Activated CD4-positive, alpha-beta T cell treated with anti-CD3 and anti-CD28 coated beads for 36 hours (primary cell): ENCODE results near the gene MLEC. TPM values are rescaled to one million over a fixed set of nuclear protein-coding genes. Genes with fewer than 3 reads are reported as not detected.
"Not testable (repeated sequence)": the region's sequence is repeated elsewhere in the genome, so short reads cannot be mapped to it uniquely, and the experiment has no call there.

Experiments used
- ATAC-seq: fragments of 200-7000 bp; cut with Tn5 transposase; one replicate; pipeline ENCODE4 v1.10.0; 2021; ENCODE audit warnings: mild to moderate bottlenecking, moderate library complexity
- CTCF ChIA-PET: fragments of 350-600 bp; sonication (Branson Sonifier 250); formaldehyde crosslinking; loops from one replicate; lab custom pipeline; 2021; ENCODE audit warnings: antibody characterized with exemption; lab: Charles Lee
- POLR2A ChIA-PET: fragments of 350-600 bp; sonication (Branson Sonifier 250); formaldehyde crosslinking; loops from one replicate; lab custom pipeline; 2021; ENCODE audit warnings: antibody characterized with exemption, inconsistent platforms; lab: Charles Lee
- DNase-seq: peaks from one replicate; pipeline ENCODE4 v3.0.0-alpha.2; 2020
- H3K27ac Mint-ChIP-seq: one replicate; pipeline ENCODE4 v1.8.0; 2021; ENCODE audit warnings: mixed read lengths
- H3K27me3 Mint-ChIP-seq: one replicate; pipeline ENCODE4 v1.8.0; 2021; ENCODE audit warnings: mixed read lengths
- H3K36me3 Mint-ChIP-seq: one replicate; pipeline ENCODE4 v1.8.0; 2021; ENCODE audit warnings: low read depth, mixed read lengths
- H3K4me1 Mint-ChIP-seq: one replicate; pipeline ENCODE4 v1.8.0; 2021; ENCODE audit warnings: mixed read lengths
- H3K4me3 Mint-ChIP-seq: one replicate; pipeline ENCODE4 v1.8.0; 2021; ENCODE audit warnings: mild to moderate bottlenecking, moderate library complexity, mixed read lengths
- H3K9me3 Mint-ChIP-seq: one replicate; pipeline ENCODE4 v1.8.0; 2021; ENCODE audit warnings: low read depth, mixed read lengths
- intact Hi-C, 2 experiments: fragments of 100-400 bp; cut with DNase I in 1 of 2; cut with micrococcal nuclease in 1 of 2; formaldehyde crosslinking; loops; one replicate each; pipeline versions ENCODE4 v1.14.2 to v1.15.1; 2022 to 2024; cut with DNase I, micrococcal nuclease
- total RNA-seq, 2 experiments: library from RNA; stranded (reverse); gene quantifications; one replicate each; pipeline ENCODE4 v1.2.3, GENCODE V29; 2021

MLEC gene
- total RNA-seq, 2 experiments from 2014 or later = 70.6 to 89.5 TPM

DNA sequence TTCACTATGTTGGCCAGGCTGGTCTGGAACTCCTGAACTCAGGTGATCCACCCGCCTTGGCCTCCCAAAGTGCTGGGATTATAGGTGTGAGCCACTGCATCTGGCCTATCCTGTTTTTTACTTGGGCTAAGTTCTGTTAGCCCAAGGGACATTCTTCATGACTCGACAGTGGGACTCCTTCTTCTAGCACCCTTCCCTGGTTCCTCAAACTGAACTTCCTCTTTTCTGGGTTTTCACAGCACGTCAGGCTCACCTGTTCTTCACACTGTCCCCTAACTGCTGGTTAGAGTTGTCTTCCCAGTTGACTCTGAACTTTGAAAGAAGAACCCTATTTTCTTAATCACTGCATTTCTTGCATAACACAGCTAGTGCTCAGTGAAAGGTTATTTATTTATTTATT, 24.1 kb upstream of the MLEC start:
- no peaks in the 10 kb centered on the region for H3K36me3 Mint-ChIP-seq
- POLR2A ChIA-PET = no interaction called here
- H3K27me3 Mint-ChIP-seq = no peaks in the 10 kb centered on the region
- no peak overlapping the region for H3K4me3 Mint-ChIP-seq
- H3K4me1 Mint-ChIP-seq = no peaks in the 10 kb centered on the region
- intact Hi-C loops = no loop called here
- ATAC-seq (no peak), DNase-seq (no peak)
- H3K9me3 Mint-ChIP-seq = no peaks in the 10 kb centered on the region
- H3K27ac Mint-ChIP-seq = no peak overlapping the region
- CTCF ChIA-PET = interaction anchor here (1.2 to 1.4 kb wide), 2 partner anchors 14 to 22 kb away, joined by 3 read pairs; partner anchors contain the start of gene CABP1

DNA sequence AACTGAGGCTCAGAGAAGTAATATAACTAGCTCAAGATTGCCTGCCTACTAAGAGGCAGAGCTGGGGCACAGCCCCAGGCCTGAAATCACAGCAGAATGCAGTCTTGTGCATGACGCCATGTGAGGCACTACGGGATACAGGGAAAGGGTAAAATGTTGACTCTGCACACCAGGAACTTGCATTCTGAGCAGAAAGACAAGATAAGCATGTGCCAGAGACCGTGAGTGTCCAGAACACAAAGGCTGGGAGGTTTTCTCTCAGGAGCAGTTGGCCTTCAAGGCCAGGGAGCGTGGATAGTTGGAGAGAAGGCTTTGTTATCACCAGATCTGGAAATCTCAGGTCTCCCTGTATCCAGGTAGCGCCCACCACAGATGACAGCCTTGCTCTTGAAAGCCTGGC, 23.2 kb upstream of the MLEC start:
- DNase-seq = no peak
- Mint-ChIP-seq H3K4me1 (no peaks in the 10 kb centered on the region), H3K4me3 (no peak overlapping the region), H3K36me3 (no peaks in the 10 kb centered on the region), H3K9me3 (no peaks in the 10 kb centered on the region), H3K27ac (no peak overlapping the region), H3K27me3 (no peaks in the 10 kb centered on the region)
- POLR2A ChIA-PET = no interaction called here
- intact Hi-C loops = no loop called here
- CTCF ChIA-PET = interaction anchor here (0.7 kb wide), 1 partner anchor 15 kb away, joined by 3 read pairs; no protein-coding TSS in a partner anchor
- ATAC-seq = no peak

DNA sequence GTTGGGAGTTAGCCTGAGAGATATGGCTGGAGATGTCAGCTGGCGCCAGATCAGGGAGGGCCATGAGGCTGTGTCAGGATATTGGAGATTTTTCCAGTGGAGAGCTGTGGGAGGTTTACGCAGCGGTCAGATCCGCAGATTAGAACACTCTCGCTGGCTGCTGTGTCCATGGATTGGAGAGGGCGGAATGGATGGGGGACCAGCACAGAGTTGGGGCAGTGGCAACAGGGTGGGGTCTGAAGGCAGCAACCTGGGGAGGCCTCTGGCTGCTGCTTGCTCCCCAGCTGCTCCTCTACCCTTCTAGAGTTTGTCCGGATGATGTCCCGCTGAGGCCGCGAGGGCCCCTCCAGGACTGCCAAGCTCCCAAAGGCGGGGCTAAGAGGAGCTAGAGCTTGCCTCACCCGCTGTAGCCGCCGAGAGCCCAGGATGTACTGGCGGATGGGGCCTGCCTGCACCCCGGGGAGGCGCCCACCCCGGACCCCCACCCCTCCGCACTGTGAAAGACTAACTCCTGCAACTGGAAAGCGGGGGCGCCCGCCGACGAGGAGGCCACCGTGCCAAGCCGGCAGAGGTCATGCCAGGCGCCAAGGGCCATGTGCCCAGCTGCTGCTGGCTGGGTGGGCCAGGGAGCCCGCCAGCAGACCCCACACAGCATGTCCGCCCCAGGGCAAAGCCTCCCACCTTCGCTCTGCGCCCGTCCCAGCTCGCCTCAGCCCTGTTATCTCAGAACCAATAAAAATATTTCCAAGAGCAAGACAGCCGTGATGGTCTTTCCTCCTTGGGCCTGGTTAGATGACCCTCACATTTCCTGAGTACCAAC, 20.2 kb upstream of the MLEC start:
- H3K27me3 Mint-ChIP-seq = no peaks in the 10 kb centered on the region
- no peaks in the 10 kb centered on the region for H3K4me1 Mint-ChIP-seq
- ATAC-seq (no peak), DNase-seq (no peak)
- H3K36me3 Mint-ChIP-seq = no peaks in the 10 kb centered on the region
- POLR2A ChIA-PET = interaction anchor here (0.6 kb wide), 1 partner anchor 514 kb away, joined by 7 read pairs; no protein-coding TSS in a partner anchor
- no peak overlapping the region for H3K4me3 Mint-ChIP-seq
- H3K9me3 Mint-ChIP-seq = no peaks in the 10 kb centered on the region
- CTCF ChIA-PET = interaction anchor here (0.5 to 1.0 kb wide), 3 partner anchors 17 to 320 kb away, joined by 3 to 5 read pairs (median 3); no protein-coding TSS in a partner anchor
- peak overlapping the region; percentile 51 for H3K27ac Mint-ChIP-seq
- intact Hi-C loops = no loop called here

DNA sequence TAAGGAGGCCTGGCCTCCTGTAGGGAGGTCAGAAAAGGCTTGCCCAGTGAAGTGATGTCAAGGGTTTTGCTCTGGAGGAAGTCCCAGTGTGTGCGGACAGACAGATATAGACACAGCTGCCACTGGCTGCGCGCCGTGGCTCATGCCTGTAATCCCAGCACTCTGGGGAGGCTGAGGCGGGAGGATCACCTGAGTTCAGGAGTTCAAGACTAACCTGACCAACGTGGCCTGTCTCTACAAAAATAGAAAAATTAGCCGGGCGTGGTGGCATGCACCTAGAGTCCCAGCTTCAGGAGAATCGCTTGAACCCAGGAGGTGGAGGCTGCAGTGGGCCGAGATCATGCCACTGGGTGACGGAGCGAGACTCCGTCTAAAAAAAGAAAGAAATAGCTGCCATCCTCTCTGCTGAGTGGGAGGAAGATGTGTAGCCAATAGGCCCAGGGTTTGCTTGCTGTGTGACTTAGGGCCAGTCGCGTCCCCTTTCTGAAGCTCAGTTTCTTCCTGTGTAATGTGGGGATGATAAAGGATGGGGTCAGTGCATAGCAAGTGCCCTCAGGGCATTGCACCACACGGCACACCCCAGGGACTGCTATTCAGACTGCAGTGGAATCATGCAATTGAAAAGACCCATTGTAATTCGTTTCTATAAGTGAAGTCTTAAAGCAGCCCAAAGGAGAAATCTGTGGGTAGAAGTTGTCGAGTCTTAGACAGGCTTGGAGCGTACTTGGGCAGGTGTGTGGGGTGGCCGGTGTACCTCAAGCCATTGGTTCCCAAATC, 18.7 kb upstream of the MLEC start:
- CTCF ChIA-PET = interaction anchor here (0.8 to 1.1 kb wide), 2 partner anchors 19 to 79 kb away, joined by 3 to 5 read pairs; no protein-coding TSS in a partner anchor
- DNase-seq = no peak
- ATAC-seq = no peak
- H3K36me3 Mint-ChIP-seq = no peaks in the 10 kb centered on the region
- no peaks in the 10 kb centered on the region for H3K27me3 Mint-ChIP-seq
- H3K4me3 Mint-ChIP-seq = no peak overlapping the region
- intact Hi-C loops = no loop called here
- H3K27ac Mint-ChIP-seq = no peak overlapping the region
- H3K4me1 Mint-ChIP-seq = no peaks in the 10 kb centered on the region
- no peaks in the 10 kb centered on the region for H3K9me3 Mint-ChIP-seq
- POLR2A ChIA-PET = no interaction called here

DNA sequence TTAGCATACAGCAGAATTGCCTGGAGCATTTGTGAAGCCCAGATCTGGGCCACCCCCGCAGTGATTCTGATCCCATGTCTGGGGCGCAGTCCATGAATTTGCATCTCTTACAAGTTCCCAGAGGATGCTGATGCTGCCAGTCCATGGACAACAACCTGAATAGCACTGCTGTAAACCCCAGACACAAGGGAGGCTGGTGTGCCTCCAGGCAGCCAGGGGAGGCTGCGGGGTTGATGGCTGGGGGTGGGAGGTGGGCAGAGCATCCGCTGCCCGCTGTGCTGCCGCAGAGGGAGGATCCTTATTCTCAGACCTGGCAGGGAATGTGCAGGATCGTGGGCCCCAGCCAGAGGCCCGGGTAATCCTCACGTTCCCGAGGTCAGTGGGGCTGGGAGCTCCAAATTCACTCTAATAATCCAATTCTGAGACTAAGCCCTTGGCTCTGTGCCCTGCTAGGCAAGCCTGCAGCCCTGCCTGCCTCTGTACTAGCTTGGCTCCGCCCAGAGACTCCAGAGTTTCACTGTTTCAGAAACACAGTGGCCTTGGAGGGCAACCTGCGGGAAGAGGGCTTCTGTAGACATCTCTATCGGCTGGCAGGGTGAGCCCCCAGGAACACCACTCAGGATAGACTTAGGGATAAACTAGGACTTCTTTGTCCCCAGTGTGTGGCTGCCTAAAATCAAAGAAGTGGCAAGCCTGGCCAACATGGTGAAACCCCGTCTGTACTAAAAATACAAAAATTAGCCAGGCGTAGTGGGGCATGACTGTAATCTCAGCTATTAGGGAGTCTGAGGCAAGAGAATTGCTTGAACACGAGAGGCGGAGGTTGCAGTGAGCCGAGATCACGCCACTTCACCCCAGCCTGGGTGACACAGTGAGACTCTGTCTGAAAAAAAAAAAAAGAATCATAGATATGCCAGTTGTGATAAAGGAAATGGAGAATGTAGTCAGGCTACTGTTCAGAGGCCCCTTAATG, 17.8 kb upstream of the MLEC start:
- Mint-ChIP-seq H3K4me3 (no peak overlapping the region), H3K4me1 (no peaks in the 10 kb centered on the region)

DNA sequence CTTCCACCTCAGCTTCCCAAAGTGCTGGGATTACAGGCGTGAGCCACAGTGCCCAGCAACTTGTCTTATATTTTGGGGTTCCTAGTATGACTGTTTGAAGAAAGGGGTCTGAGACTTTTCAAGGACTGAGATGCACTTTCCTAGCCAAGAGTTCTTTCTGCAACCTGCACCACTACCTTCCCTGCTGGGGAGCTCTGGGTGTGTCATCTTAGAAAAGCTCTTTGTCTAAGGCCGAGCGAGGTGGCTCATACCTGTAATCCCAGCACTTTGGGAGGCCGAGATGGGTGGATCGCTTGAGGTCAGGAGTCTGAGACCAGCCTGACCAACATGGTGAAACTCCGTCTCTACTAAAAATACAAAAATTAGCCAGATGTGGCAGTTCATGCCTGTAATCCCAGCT, 16.7 kb upstream of the MLEC start:
- ATAC-seq, H3K4me1 Mint-ChIP-seq, H3K9me3 Mint-ChIP-seq, DNase-seq, intact Hi-C loops, H3K27ac Mint-ChIP-seq, H3K27me3 Mint-ChIP-seq, H3K4me3 Mint-ChIP-seq, H3K36me3 Mint-ChIP-seq: not testable (repeated sequence)
- ChIA-PET CTCF (interaction anchor here (1.1 kb wide), 1 partner anchor 9 kb away, joined by 3 read pairs; no protein-coding TSS in a partner anchor), POLR2A (interaction anchor here (0.6 kb wide), 1 partner anchor 18 kb away, joined by 3 read pairs; no protein-coding TSS in a partner anchor)

More for the DNA sequence above, 17.8 kb upstream of the MLEC start:
- intact Hi-C loops = no loop called here
- no peaks in the 10 kb centered on the region for H3K9me3 Mint-ChIP-seq
- no peak for ATAC-seq
- ChIA-PET POLR2A (no interaction called here), CTCF (interaction anchor here (1.1 kb wide), 2 partner anchors 10 to 20 kb away, joined by 3 to 5 read pairs; no protein-coding TSS in a partner anchor)
- H3K27me3 Mint-ChIP-seq = peaks cover under 1% of the 10 kb centered on the region
- H3K36me3 Mint-ChIP-seq = no peaks in the 10 kb centered on the region
- no peak overlapping the region for H3K27ac Mint-ChIP-seq
- DNase-seq = no peak

DNA sequence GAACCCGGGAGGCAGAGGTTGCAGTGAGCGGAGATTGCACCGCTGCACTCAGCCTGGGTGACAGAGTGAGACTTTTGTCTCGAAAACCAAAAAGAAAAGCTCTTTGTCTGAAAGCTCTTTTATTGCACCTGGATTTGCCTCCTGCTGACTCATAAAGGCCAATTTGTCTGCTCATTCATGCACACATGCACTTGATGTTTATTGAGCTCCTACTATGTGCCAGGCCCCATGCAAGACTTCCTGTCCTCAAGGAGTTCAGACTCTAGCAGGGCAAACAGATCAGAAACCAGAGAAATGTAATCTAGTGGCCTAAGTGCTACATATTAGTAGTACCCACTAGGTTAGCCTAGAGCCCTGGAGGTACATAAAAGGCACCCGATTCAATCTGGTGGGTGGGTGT, 16.3 kb upstream of the MLEC start:
- ChIA-PET POLR2A (interaction anchor here (0.6 kb wide), 1 partner anchor 18 kb away, joined by 3 read pairs; no protein-coding TSS in a partner anchor), CTCF (interaction anchor here (1.1 kb wide), 1 partner anchor 8 kb away, joined by 3 read pairs; no protein-coding TSS in a partner anchor)
- Mint-ChIP-seq H3K4me3 (no peak overlapping the region), H3K27me3 (peaks cover 3% of the 10 kb centered on the region), H3K4me1 (no peaks in the 10 kb centered on the region), H3K36me3 (no peaks in the 10 kb centered on the region), H3K9me3 (no peaks in the 10 kb centered on the region), H3K27ac (no peak overlapping the region)
- intact Hi-C loops = no loop called here
- DNase-seq = no peak
- no peak for ATAC-seq

DNA sequence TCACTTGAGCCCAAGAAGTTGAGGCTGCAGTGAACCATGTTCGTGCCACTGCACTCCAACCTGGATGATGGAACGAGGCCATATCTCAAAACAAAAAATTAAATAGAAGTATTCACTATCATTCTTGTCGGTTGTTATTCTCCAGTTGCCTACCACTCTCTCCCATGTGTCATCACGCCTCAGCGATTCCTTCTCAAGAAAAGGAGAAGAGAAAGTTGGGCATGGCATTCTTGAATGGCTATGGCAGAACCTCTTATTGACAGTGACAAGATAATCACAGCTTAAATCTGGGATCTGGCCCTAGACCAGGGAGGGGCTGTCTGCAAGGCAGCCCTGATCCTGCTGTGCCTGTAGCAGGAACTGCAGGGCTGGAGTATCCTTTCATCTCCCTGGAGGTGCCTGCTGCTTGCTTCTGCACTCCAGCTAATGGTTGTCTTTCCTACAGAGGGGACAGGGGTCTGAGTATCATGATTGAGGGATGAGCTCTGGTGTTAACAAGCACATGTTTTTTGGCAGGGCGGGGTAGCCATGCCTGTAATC, 12.8 kb upstream of the MLEC start:
- ChIA-PET POLR2A (no interaction called here), CTCF (interaction anchor here (1.3 to 1.9 kb wide), 3 partner anchors 10 to 28 kb away, joined by 3 to 9 read pairs (median 3); no protein-coding TSS in a partner anchor)
- Mint-ChIP-seq H3K27ac (no peak overlapping the region), H3K9me3 (no peaks in the 10 kb centered on the region), H3K4me1 (peaks cover 12% of the 10 kb centered on the region), H3K27me3 (peaks cover 3% of the 10 kb centered on the region), H3K4me3 (no peak overlapping the region), H3K36me3 (no peaks in the 10 kb centered on the region)
- ATAC-seq = no peak
- intact Hi-C loops = no loop called here
- no peak for DNase-seq

DNA sequence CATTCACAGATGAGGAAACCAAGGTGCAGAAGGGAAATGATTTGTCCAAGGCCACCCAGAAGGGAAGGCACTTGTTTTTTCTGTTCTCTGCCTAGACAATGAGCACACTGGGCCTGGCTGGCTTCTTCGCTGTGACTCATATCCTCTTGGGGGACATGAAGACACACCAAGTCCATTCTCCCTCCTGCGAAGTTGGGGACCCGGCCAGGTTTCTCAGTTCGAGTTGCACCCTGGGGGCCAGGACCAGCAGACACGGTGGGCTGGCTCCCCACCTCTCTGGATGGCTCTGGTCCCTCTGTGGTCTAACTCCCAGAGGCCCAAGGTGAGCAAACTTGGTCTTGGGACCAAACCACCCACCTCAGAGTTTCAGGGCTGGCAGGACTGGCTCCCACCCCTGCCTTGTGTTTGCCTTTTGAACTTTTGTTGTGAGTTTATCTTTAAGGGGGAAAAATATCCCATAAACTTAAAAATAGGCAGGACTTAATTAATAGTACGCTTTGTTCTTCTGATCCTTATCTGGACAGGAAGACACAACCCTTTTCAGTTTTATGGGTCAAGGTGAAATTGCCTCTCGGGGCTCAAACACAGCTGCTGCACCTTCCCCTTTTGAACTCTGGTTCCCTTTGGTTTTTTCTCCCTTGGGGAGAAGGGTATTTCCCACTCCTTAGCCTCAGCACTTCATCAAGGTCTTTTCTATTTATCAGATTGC, 9.0 kb upstream of the MLEC start:
- ChIA-PET POLR2A (interaction anchor here (1.1 kb wide), 1 partner anchor 20 kb away, joined by 3 read pairs; no protein-coding TSS in a partner anchor), CTCF (interaction anchor here (3.1 kb wide), 1 partner anchor 29 kb away, joined by 18 read pairs; no protein-coding TSS in a partner anchor)
- peak overlapping the region; percentile 70 for H3K27ac Mint-ChIP-seq
- H3K4me1 Mint-ChIP-seq = peaks cover 12% of the 10 kb centered on the region
- peak; percentile 47 for DNase-seq
- no peaks in the 10 kb centered on the region for H3K9me3 Mint-ChIP-seq
- no peak overlapping the region for H3K4me3 Mint-ChIP-seq
- peaks cover 3% of the 10 kb centered on the region for H3K27me3 Mint-ChIP-seq
- peak; percentile 85 for ATAC-seq
- no peaks in the 10 kb centered on the region for H3K36me3 Mint-ChIP-seq
- intact Hi-C loops = no loop called here

DNA sequence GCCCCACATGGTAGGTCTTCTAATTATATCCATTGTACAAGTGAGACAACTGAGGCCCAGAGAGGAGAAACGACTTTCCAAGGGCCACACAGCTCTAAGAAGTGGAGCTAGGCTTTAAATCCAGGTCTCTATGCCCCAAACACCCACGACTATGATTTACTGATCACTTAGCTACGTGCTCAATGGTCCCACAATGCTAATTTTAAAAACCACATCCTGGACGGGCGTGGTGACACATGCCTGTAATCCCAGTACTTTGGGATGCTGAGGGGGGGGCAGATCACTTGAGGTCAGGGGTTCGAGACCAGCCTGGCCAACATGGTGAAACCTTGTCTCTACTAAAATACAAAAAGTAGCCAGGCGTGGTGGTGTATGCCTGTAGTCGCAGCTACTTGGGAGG, 8.4 kb upstream of the MLEC start:
- ATAC-seq (peak; percentile 49), DNase-seq (peak; percentile 44)
- ChIA-PET CTCF (interaction anchor here (0.9 to 3.1 kb wide), 2 partner anchors 9 to 30 kb away, joined by 3 to 18 read pairs; no protein-coding TSS in a partner anchor), POLR2A (interaction anchor here (1.1 kb wide), 1 partner anchor 20 kb away, joined by 3 read pairs; no protein-coding TSS in a partner anchor)
- Mint-ChIP-seq H3K36me3 (no peaks in the 10 kb centered on the region), H3K27ac (peak overlapping the region; percentile 51), H3K4me1 (peaks cover 12% of the 10 kb centered on the region), H3K9me3 (no peaks in the 10 kb centered on the region), H3K27me3 (peaks cover 3% of the 10 kb centered on the region), H3K4me3 (no peak overlapping the region)
- intact Hi-C loops = no loop called here
